HCT116 (cell line): ENCODE measurements around the gene MLEC. TPM values are rescaled to one million over a fixed set of nuclear protein-coding genes. Genes with fewer than 3 reads are reported as not detected.

ENCODE experiments used
- ATAC-seq: fragments of 200-7000 bp; cut with Tn5 transposase; 2 replicates; pipeline ENCODE4 v1.9.1; 2020; ENCODE audit warnings: mild to moderate bottlenecking, moderate library complexity
- BruUV-seq: library from RNA; stranded (reverse); fragments of 400-500 nt; replicated peaks from 2 replicates; lab custom pipeline; 2021; lab: Mats Ljungman, UMichigan
- CTCF ChIA-PET: fragments of 300-600 bp; sonication (Branson Sonifier 250); formaldehyde crosslinking; loops from one replicate; lab custom pipeline; 2021; ENCODE audit warnings: antibody characterized with exemption; lab: Charles Lee
- POLR2A ChIA-PET: fragments of 300-600, 350-600 bp; sonication (Branson Sonifier 250); formaldehyde crosslinking; loops from one replicate; lab custom pipeline; 2021; ENCODE audit warnings: antibody characterized with exemption; lab: Charles Lee
- RAD21 ChIA-PET, 2 experiments: fragments of 300-600 bp; sonication (Branson Sonifier 250); formaldehyde crosslinking; loops; one replicate each; lab custom pipeline; 2023; ENCODE audit warnings: low total read pairs in 2 of 2; ENCODE audit not compliant: uncharacterized antibody in 2 of 2, unreplicated experiment in 2 of 2, low non-redundant PET in 1 of 2; lab: Charles Lee
- DNase-seq: peaks from one replicate; pipeline ENCODE4 v3.0.0-alpha.2; 2010; ENCODE audit warnings: low read depth, low spot score
- H2AFZ ChIP-seq: fragments of 200-600 bp; shearing (Covaris generic), sonication (generic); 2 replicates; pipeline ENCODE4 v1.6.1; 2017; ENCODE audit warnings: low read depth, mixed run types, mixed read lengths, antibody characterized with exemption, low read length; ENCODE audit not compliant: poor library complexity, severe bottlenecking
- H3K27ac ChIP-seq: 2 replicates; pipeline ENCODE4 v1.5.1; 2012; ENCODE audit warnings: low read depth, low read length
- H3K27me3 ChIP-seq: fragments of 200-600 bp; sonication (generic); 2 replicates; pipeline ENCODE4 v1.6.1; 2016; ENCODE audit warnings: mixed run types, low read length, mixed read lengths; ENCODE audit not compliant: insufficient read depth
- H3K36me3 ChIP-seq, 2 experiments: fragments of 200-500 bp in 1 of 2; fragments of 200-600 bp in 1 of 2; sonication (Bioruptor generic) in 1 of 2; sonication (generic) in 1 of 2; 2 replicates each; pipeline versions ENCODE4 v1.5.1 to v1.6.1; 2014 to 2016; ENCODE audit warnings: low read length in 2 of 2, inconsistent platforms in 1 of 2, mixed read lengths in 1 of 2, mixed run types in 1 of 2; ENCODE audit not compliant: insufficient read depth in 2 of 2, control insufficient read depth in 1 of 2
- H3K4me1 ChIP-seq, 2 experiments: fragments of 200-600 bp in 1 of 2; sonication (generic) in 1 of 2; 2 replicates each; pipeline versions ENCODE4 v1.5.1 to v1.6.1; 2012 to 2017; ENCODE audit warnings: low read length in 2 of 2, inconsistent platforms in 1 of 2, mild to moderate bottlenecking in 1 of 2, mixed read lengths in 1 of 2, mixed run types in 1 of 2, moderate library complexity in 1 of 2; ENCODE audit not compliant: insufficient read depth in 2 of 2, control insufficient read depth in 1 of 2
- H3K4me2 ChIP-seq: fragments of 200-600 bp; sonication (generic); 2 replicates; pipeline ENCODE4 v1.6.1; 2017; ENCODE audit warnings: mixed run types, low read length, mixed read lengths
- H3K4me3 ChIP-seq, 2 experiments: fragments of 200-600 bp in 1 of 2; sonication (generic) in 1 of 2; replicated peaks in 1 of 2; 2 replicates each; pipeline ENCODE4 v1.5.1; 2011 to 2016; ENCODE audit warnings: low read length in 2 of 2, control low read depth in 1 of 2, low read depth in 1 of 2, mild to moderate bottlenecking in 1 of 2, mixed read lengths in 1 of 2, mixed run types in 1 of 2
- H3K79me2 ChIP-seq: fragments of 200-600 bp; sonication (generic); 2 replicates; pipeline ENCODE4 v1.6.1; 2017; ENCODE audit warnings: mild to moderate bottlenecking, mixed run types, low read length, moderate library complexity, mixed read lengths; ENCODE audit not compliant: insufficient read depth
- H3K9ac ChIP-seq: fragments of 200-600 bp; sonication (generic); 2 replicates; pipeline ENCODE4 v1.6.1; 2016; ENCODE audit warnings: low read length, mixed read lengths
- H3K9me2 ChIP-seq: fragments of 200-600 bp; sonication (generic), shearing (Covaris generic); 2 replicates; pipeline ENCODE4 v1.6.1; 2017; ENCODE audit warnings: mixed run types, mild to moderate bottlenecking, moderate library complexity; ENCODE audit not compliant: insufficient read depth
- H3K9me3 ChIP-seq, 2 experiments: fragments of 200-500 bp in 1 of 2; fragments of 200-600 bp in 1 of 2; sonication (Bioruptor generic) in 1 of 2; sonication (generic) in 1 of 2; 2 replicates each; pipeline ENCODE4 v1.6.1; 2014 to 2017; ENCODE audit warnings: low read length in 2 of 2, mixed read lengths in 2 of 2, inconsistent platforms in 1 of 2, low read depth in 1 of 2, mild to moderate bottlenecking in 1 of 2, mixed run types in 1 of 2, moderate library complexity in 1 of 2; ENCODE audit not compliant: control insufficient read depth in 1 of 2, insufficient read depth in 1 of 2
- H4K20me1 ChIP-seq: fragments of 200-600 bp; sonication (generic), shearing (Covaris generic); 2 replicates; pipeline ENCODE4 v1.6.1; 2017; ENCODE audit warnings: mixed run types, mild to moderate bottlenecking, moderate library complexity; ENCODE audit not compliant: insufficient read depth
- EZH2 ChIP-seq: fragments of 200-600 bp; sonication (generic); IDR thresholded peaks from 2 replicates; pipeline ENCODE4 v1.6.1; 2017; ENCODE audit warnings: antibody characterized with exemption, mixed run types
- FOSL1 ChIP-seq: IDR thresholded peaks from 2 replicates; pipeline ENCODE4 v1.6.1; 2012; ENCODE audit warnings: low read depth
- POLR2A ChIP-seq: IDR thresholded peaks from 2 replicates; pipeline ENCODE4 v1.7.0; 2011; ENCODE audit warnings: borderline replicate concordance; ENCODE audit not compliant: insufficient read depth, insufficient read length; ENCODE audit errors: extremely low read depth
- SIN3A ChIP-seq: IDR thresholded peaks from 2 replicates; pipeline ENCODE4 v1.6.1; 2012; ENCODE audit warnings: low read depth
- SP1 ChIP-seq: IDR thresholded peaks from 2 replicates; pipeline ENCODE4 v1.6.1; 2012; ENCODE audit warnings: low read depth
- SRF ChIP-seq: IDR thresholded peaks from 2 replicates; pipeline ENCODE4 v1.6.1; 2012; ENCODE audit warnings: low read depth
- intact Hi-C: fragments of 100-400 bp; cut with micrococcal nuclease; formaldehyde crosslinking; loops from 2 replicates; pipeline ENCODE4 v1.10.0; 2022
- total RNA-seq: library from RNA; stranded (reverse); gene quantifications from one replicate; pipeline ENCODE4 v1.2.1, GENCODE V29; 2021; ENCODE audit not compliant: unreplicated experiment
- TF ChIP-seq, protein P1 (sequence below): IDR thresholded peaks from 2 replicates; pipeline ENCODE4 v1.6.1; 2012
- TF ChIP-seq, protein P2 (sequence below): IDR thresholded peaks from 2 replicates; pipeline ENCODE4 v1.6.1; 2011; ENCODE audit warnings: mild to moderate bottlenecking, low read length, moderate library complexity; ENCODE audit not compliant: insufficient replicate concordance; ENCODE audit errors: extremely low read depth

Gene MLEC
- total RNA-seq, 1 experiment from 2014 or later: 152 TPM

DNA sequence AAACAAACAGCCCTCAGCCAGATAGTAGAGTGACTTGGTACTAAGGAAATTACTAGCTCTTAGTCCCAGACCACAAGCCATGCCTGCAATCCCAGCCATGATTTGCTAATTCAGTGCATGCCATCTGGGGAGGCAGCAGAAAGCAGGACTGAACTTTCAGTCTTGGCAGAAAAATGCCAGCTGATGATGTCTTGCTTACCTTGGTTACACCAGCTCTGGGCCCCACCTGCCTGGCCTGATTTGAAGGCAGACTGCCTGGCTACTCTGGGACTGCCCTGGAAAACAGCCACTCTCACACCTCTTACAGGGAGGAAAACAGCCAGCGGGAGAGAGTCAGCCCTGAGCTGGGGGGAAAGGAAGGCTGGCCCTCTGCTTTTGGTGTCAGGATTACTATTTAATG, 18.7 kb downstream of the MLEC start (continued):
- TF ChIP-seq POLR2A: no peak
- TF ChIP-seq, protein P1, sequence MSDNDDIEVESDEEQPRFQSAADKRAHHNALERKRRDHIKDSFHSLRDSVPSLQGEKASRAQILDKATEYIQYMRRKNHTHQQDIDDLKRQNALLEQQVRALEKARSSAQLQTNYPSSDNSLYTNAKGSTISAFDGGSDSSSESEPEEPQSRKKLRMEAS: no peak
- TF ChIP-seq, protein P2, sequence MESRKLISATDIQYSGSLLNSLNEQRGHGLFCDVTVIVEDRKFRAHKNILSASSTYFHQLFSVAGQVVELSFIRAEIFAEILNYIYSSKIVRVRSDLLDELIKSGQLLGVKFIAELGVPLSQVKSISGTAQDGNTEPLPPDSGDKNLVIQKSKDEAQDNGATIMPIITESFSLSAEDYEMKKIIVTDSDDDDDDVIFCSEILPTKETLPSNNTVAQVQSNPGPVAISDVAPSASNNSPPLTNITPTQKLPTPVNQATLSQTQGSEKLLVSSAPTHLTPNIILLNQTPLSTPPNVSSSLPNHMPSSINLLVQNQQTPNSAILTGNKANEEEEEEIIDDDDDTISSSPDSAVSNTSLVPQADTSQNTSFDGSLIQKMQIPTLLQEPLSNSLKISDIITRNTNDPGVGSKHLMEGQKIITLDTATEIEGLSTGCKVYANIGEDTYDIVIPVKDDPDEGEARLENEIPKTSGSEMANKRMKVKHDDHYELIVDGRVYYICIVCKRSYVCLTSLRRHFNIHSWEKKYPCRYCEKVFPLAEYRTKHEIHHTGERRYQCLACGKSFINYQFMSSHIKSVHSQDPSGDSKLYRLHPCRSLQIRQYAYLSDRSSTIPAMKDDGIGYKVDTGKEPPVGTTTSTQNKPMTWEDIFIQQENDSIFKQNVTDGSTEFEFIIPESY: no peak

DNA sequence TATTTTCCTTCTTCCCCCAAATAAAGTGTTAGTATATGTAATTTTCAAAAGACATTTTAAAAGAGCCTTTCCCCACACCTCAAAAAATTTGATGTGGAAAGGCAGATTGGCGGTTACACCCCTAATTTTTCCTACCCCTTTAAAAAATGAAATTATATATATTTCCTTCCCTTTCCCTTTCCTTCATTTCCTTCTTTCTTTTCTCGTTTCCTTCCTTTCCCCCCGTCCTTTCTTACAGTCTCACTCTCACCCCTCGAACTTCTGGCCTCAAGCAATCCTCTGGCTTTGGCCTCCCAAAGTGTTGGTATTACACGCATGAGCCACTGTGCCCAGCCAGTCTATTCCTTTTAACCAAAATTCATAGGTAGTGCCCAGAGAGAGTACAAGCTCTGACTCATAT, 19.1 kb downstream of the MLEC start:
- no peaks in the 10 kb centered on the region for H4K20me1 ChIP-seq
- DNase-seq (no peak), ATAC-seq (no peak)
- no peaks in the 10 kb centered on the region for H3K9me3 ChIP-seq
- H3K9me2 ChIP-seq: no peaks in the 10 kb centered on the region
- no peak overlapping the region for H3K27ac ChIP-seq
- H2AFZ ChIP-seq: no peak overlapping the region
- H3K9ac ChIP-seq: no peak overlapping the region
- TF ChIP-seq, protein P2: no peak
- TF ChIP-seq SP1: no peak
- no peak for TF ChIP-seq SRF
- TF ChIP-seq EZH2: no peak
- TF ChIP-seq FOSL1: no peak
- no peak for TF ChIP-seq SIN3A
- no peaks in the 10 kb centered on the region for H3K27me3 ChIP-seq
- peaks cover 5 to 21% of the 10 kb centered on the region in 2 experiments; a peak in 3 of 4 replicates for H3K36me3 ChIP-seq
- H3K4me1 ChIP-seq: peaks cover 6 to 7% of the 10 kb centered on the region in 2 experiments; a peak in 3 of 4 replicates
- ChIA-PET RAD21 (interaction anchor here in 1 of 2 experiments (0.7 kb wide), 1 partner anchor 18 kb away, joined by 3 read pairs; no protein-coding TSS in a partner anchor), CTCF (no interaction called here), POLR2A (no interaction called here)
- no TSS peak for BruUV-seq
- peaks cover 5% of the 10 kb centered on the region for H3K79me2 ChIP-seq
- intact Hi-C loops: no loop called here
- no peak overlapping the region for H3K4me3 ChIP-seq
- H3K4me2 ChIP-seq: no peak overlapping the region
